Measurements from ENCODE around the gene BIRC6. TPM values are rescaled to one million over a fixed set of nuclear protein-coding genes. Genes with fewer than 3 reads are reported as not detected.

The BIRC6 gene
- total and polyA plus RNA-seq, 2 of the 4 experiments (the other 2 are of a cell fraction) = 26.5 to 316 TPM

- Histone ChIP-seq H4K5ac (ENCODE audit: low read depth, low read length) (no peak overlapping the region), H3K36me3 (ENCODE audit: control insufficient read depth, insufficient read depth, low read length) (peaks cover 15% of the 10 kb centered on the region), H2BK5ac (ENCODE audit: low read depth, low read length, poor library complexity, severe bottlenecking) (no peak overlapping the region), H3K56ac (ENCODE audit: extremely low read depth, insufficient read depth, low read length) (no peak overlapping the region), H3K18ac (ENCODE audit: low read depth, low read length) (no peak overlapping the region), H2AK5ac (ENCODE audit: low read depth, low read length) (no peak overlapping the region), H2BK120ac (ENCODE audit: low read depth, low read length) (no peak overlapping the region), H3K23ac (ENCODE audit: low read depth, low read length) (no peak overlapping the region), H3K14ac (replicated peaks; ENCODE audit: low read depth, low read length) (no peak overlapping the region), H3K9me1 (ENCODE audit: insufficient read depth, low read length) (no peaks in the 10 kb centered on the region), H3K4me1 (ENCODE audit: control insufficient read depth, insufficient read depth, low read length) (no peaks in the 10 kb centered on the region; the same call in 1 of the 2 replicates), H3K9me3 (ENCODE audit: control insufficient read depth, insufficient read depth, low read length) (no peaks in the 10 kb centered on the region), H3K27ac (ENCODE audit: insufficient read depth, low read length) (no peak overlapping the region), H2BK15ac (ENCODE audit: low read depth, low read length) (no peak overlapping the region), H2AK9ac (replicated peaks; ENCODE audit: low read depth, low read length, poor library complexity) (no peak overlapping the region), H3K9ac (ENCODE audit: low read depth, low read length) (no peak overlapping the region), H3K27me3 (ENCODE audit: control insufficient read depth, insufficient read depth, low read length) (no peaks in the 10 kb centered on the region), H3K4ac (ENCODE audit: low read depth, low read length) (no peak overlapping the region), H3K4me3 (ENCODE audit: insufficient read depth, low read depth, low read length) (no peak overlapping the region), H3K4me2 (ENCODE audit: low read depth, low read length) (no peak overlapping the region), H4K91ac (ENCODE audit: insufficient read depth, low read depth, low read length) (no peak overlapping the region), H4K8ac (ENCODE audit: low read depth in 2 of 2, low read length in 2 of 2) (no peak overlapping the region), H3K79me1 (ENCODE audit: low read depth in 1 of 2, low read length in 2 of 2) (peaks cover 4 to 5% of the 10 kb centered on the region in 2 experiments; a peak in 3 of 4 replicates), H4K20me1 (ENCODE audit: insufficient read depth, low read length) (no peaks in the 10 kb centered on the region), H2BK20ac (ENCODE audit: low read depth, low read length) (no peak overlapping the region), H2AFZ (replicated peaks; ENCODE audit: low read length, poor library complexity) (no peak overlapping the region)
- CTCF ChIA-PET = no interaction called here
- WGBS, 2 experiments (ENCODE audit: extremely low coverage in 2 of 2, insufficient read length in 1 of 2) = 100% methylated on average over 1 of the region's 3 CpGs
- in situ Hi-C loops (cut with MboI; ENCODE audit: low sequenced_read_pairs) (no loop called here), intact Hi-C loops (cut with micrococcal nuclease) (no loop called here), dilution Hi-C loops (cut with HindIII; ENCODE audit: low sequenced_read_pairs, unreplicated experiment) (no loop called here)
- no peak for ATAC-seq (ENCODE audit: low read depth)
- BruUV-seq (replicated peaks) = no TSS peak
- TF ChIP-seq FOS (IDR thresholded peaks at IDR 0.05; ENCODE audit: low read depth, low read length) (no peak), POLR2A (IDR thresholded peaks at IDR 0.05; ENCODE audit: low read depth, low read length) (no peak), MAFK (IDR thresholded peaks at IDR 0.05; ENCODE audit: low read depth, low read length) (no peak), USF2 (IDR thresholded peaks at IDR 0.05; ENCODE audit: low read depth, low read length) (no peak), CEBPB (IDR thresholded peaks at IDR 0.05; ENCODE audit: low read depth, low read length) (no peak), MXI1 (IDR thresholded peaks at IDR 0.05; ENCODE audit: borderline replicate concordance, low read depth, low read length) (no peak), RAD21 (IDR thresholded peaks at IDR 0.05; ENCODE audit: low read length) (no peak), CHD1 (IDR thresholded peaks at IDR 0.05; ENCODE audit: low read depth, low read length) (no peak), RCOR1 (IDR thresholded peaks at IDR 0.05; ENCODE audit: insufficient replicate concordance, low read length) (no peak), ELK1 (IDR thresholded peaks at IDR 0.05; ENCODE audit: borderline replicate concordance, low read depth, low read length) (no peak), RFX5 (IDR thresholded peaks at IDR 0.05; ENCODE audit: low read depth, low read length) (no peak), BHLHE40 (IDR thresholded peaks at IDR 0.05; ENCODE audit: low read depth, low read length) (no peak), MAZ (IDR thresholded peaks at IDR 0.05; ENCODE audit: borderline replicate concordance, low read depth, low read length) (no peak), NFE2L2 (IDR thresholded peaks at IDR 0.05; ENCODE audit: low read depth, low read length) (no peak), CTCF (conservative IDR thresholded peaks at IDR 0.05; ENCODE audit: low read depth, low read length) (no peak), SMC3 (IDR thresholded peaks at IDR 0.05; ENCODE audit: low read depth, low read length) (no peak)
- POLR2A ChIA-PET (ENCODE audit: unreplicated experiment) = no interaction called here
- DNase-seq = no peak
Observed at GRCh38 chr2:32594573-32594972, 237.8 kb downstream of the BIRC6 start.
